CD8-positive, alpha-beta T cell (primary cell): ENCODE data around the gene SLC26A11. TPM values are rescaled to one million over a fixed set of nuclear protein-coding genes. Genes with fewer than 3 reads are reported as not detected.

ENCODE experiments used
- total RNA-seq, 46 experiments: library from RNA in 2 of 46; stranded (reverse) in 2 of 46; gene quantifications; one replicate each; pipeline ENCODE4 v1.2.3 and lab custom pipeline; 2021 to 2026

SLC26A11 gene
- total RNA-seq, 2 experiments from 2014 or later = 44.4 to 48.7 TPM

Other genes with a start within 250 kb of the SLC26A11 start
- 1 to 10 TPM; 2.2 to 2.5 TPM for gene TBC1D16, start 184.6 kb upstream of the SLC26A11 start, total RNA-seq
- gene CCDC40, start 183.8 kb upstream of the SLC26A11 start, total RNA-seq = 1 to 10 TPM; 1.0 to 1.2 TPM
- 10 to 100 TPM; 21.3 to 22.6 TPM for gene GAA, start 118.8 kb upstream of the SLC26A11 start, total RNA-seq
- gene EIF4A3, start 73.3 kb upstream of the SLC26A11 start, total RNA-seq = 100 to 1,000 TPM; 121 to 123 TPM
- not detected for gene CARD14, start 50.4 kb upstream of the SLC26A11 start, total RNA-seq
- gene SGSH, start 94 bp upstream of the SLC26A11 start, total RNA-seq = 10 to 100 TPM; 80.3 to 86.6 TPM
- 100 to 1,000 TPM; 318 to 336 TPM for gene RNF213, start 40.4 kb downstream of the SLC26A11 start, total RNA-seq
- gene ENDOV, start 194.7 kb downstream of the SLC26A11 start, total RNA-seq = 10 to 100 TPM in 1 of 2 experiments, 1 to 10 TPM in 1; 8.2 to 11.6 TPM